Activated naive CD4-positive, alpha-beta T cell treated with anti-CD3 and anti-CD28 coated beads, Interleukin-2, amount 50 U/mL, for 72 hours (primary cell): ENCODE results near the gene IFIT5. TPM values are rescaled to one million over a fixed set of nuclear protein-coding genes. Genes with fewer than 3 reads are reported as not detected.
"Not testable (repeated sequence)": the region's sequence is repeated elsewhere in the genome, so short reads cannot be mapped to it uniquely, and the experiment has no call there.

Source experiments
- ATAC-seq, 2 donors: fragments of 150-1000 bp; cut with Tn5 transposase; 2 replicates each; pipeline ENCODE4 v1.10.0; 2021; ENCODE audit warnings: mild to moderate bottlenecking in 2 of 2, moderate library complexity in 2 of 2
- DNase-seq, 2 donors: peaks; one replicate each; pipeline ENCODE4 v3.0.0; 2021 to 2022; ENCODE audit warnings: low spot score in 2 of 2
- H3K27ac Mint-ChIP-seq, 2 donors: one replicate each; pipeline ENCODE4 v1.8.0; 2022; ENCODE audit warnings: mild to moderate bottlenecking in 2 of 2, mixed read lengths in 2 of 2
- H3K36me3 Mint-ChIP-seq, 2 donors: one replicate each; pipeline ENCODE4 v1.8.0; 2022; ENCODE audit warnings: mixed read lengths in 2 of 2
- H3K9me3 Mint-ChIP-seq, 2 donors: one replicate each; pipeline ENCODE4 v1.8.0; 2022; ENCODE audit warnings: mixed read lengths in 2 of 2
- total RNA-seq, 2 donors: library from RNA; stranded (reverse); gene quantifications; one replicate each; pipeline ENCODE4 v1.2.3, GENCODE V29; 2022

Gene IFIT5
- total RNA-seq, 2 donors from 2014 or later, result 3.1 to 10.9 TPM

GRCh38 chr10:89390476-89391225, 23.7 kb upstream of the IFIT5 start:
- Mint-ChIP-seq H3K36me3 (no peaks in the 10 kb centered on the region), H3K9me3 (no peaks in the 10 kb centered on the region), H3K27ac (no peak overlapping the region)
- no peak for ATAC-seq
- DNase-seq, result no peak

GRCh38 chr10:89391226-89391576, 23.2 kb upstream of the IFIT5 start:
- not testable (repeated sequence) for H3K27ac Mint-ChIP-seq, DNase-seq, H3K9me3 Mint-ChIP-seq, H3K36me3 Mint-ChIP-seq, ATAC-seq

- H3K36me3 Mint-ChIP-seq, result peaks cover 0 to 4% of the 10 kb centered on the region in 2 donors
- H3K9me3 Mint-ChIP-seq, result peaks cover 0 to 5% of the 10 kb centered on the region in 2 donors
- no peak within 1 kb of the TSS for H3K27ac Mint-ChIP-seq
- DNase-seq (no peak), ATAC-seq (peak; percentile 84 to 86)
Measured at GRCh38 chr10:89391907-89392756, 22.2 kb upstream of the IFIT5 start, which contains the start of gene IFIT1. IFIT1 (plus strand) TSS chr10:89392623; CDS start chr10:89392713, 90 bp downstream.

- peak; percentile 56 to 65 for ATAC-seq
- H3K27ac Mint-ChIP-seq, result no peak overlapping the region
- DNase-seq, result no peak
Measured at GRCh38 chr10:89392974-89393373, 21.4 kb upstream of the IFIT5 start.

GRCh38 chr10:89393898-89394297, 20.5 kb upstream of the IFIT5 start:
- ATAC-seq (no peak), DNase-seq (no peak)
- Mint-ChIP-seq H3K36me3 (peaks cover 0 to 15% of the 10 kb centered on the region in 2 donors), H3K9me3 (peaks cover 0 to 5% of the 10 kb centered on the region in 2 donors), H3K27ac (no peak overlapping the region)

More at GRCh38 chr10:89392974-89393373, 21.4 kb upstream of the IFIT5 start:
- H3K36me3 Mint-ChIP-seq, result peaks cover 0 to 13% of the 10 kb centered on the region in 2 donors
- peaks cover 0 to 5% of the 10 kb centered on the region in 2 donors for H3K9me3 Mint-ChIP-seq

- Mint-ChIP-seq H3K9me3 (peaks cover 0 to 5% of the 10 kb centered on the region in 2 donors), H3K36me3 (peaks cover 0 to 15% of the 10 kb centered on the region in 2 donors), H3K27ac (no peak overlapping the region)
- no peak for ATAC-seq
- DNase-seq, result no peak
Measured at GRCh38 chr10:89395141-89395540, 19.2 kb upstream of the IFIT5 start.

- H3K27ac Mint-ChIP-seq, result no peak overlapping the region
- peaks cover 12 to 20% of the 10 kb centered on the region in 2 donors for H3K36me3 Mint-ChIP-seq
- DNase-seq, result no peak
- peaks cover 0 to 5% of the 10 kb centered on the region in 2 donors for H3K9me3 Mint-ChIP-seq
- ATAC-seq, result no peak
Measured at GRCh38 chr10:89398003-89398749, 16.2 kb upstream of the IFIT5 start.

- peaks cover 12 to 21% of the 10 kb centered on the region in 2 donors for H3K36me3 Mint-ChIP-seq
Measured at GRCh38 chr10:89399956-89400355, 14.4 kb upstream of the IFIT5 start.

GRCh38 chr10:89403043-89403442, 11.3 kb upstream of the IFIT5 start:
- H3K27ac Mint-ChIP-seq, result no peak overlapping the region
- ATAC-seq (no peak), DNase-seq (no peak)
- no peaks in the 10 kb centered on the region for H3K9me3 Mint-ChIP-seq
- peaks cover 12 to 26% of the 10 kb centered on the region in 2 donors for H3K36me3 Mint-ChIP-seq

More at GRCh38 chr10:89399956-89400355, 14.4 kb upstream of the IFIT5 start:
- H3K27ac Mint-ChIP-seq, result no peak overlapping the region
- DNase-seq, result no peak
- H3K9me3 Mint-ChIP-seq, result peaks cover 0 to 5% of the 10 kb centered on the region in 2 donors
- no peak for ATAC-seq

- Mint-ChIP-seq H3K36me3 (peaks cover 12 to 24% of the 10 kb centered on the region in 2 donors), H3K9me3 (no peaks in the 10 kb centered on the region), H3K27ac (no peak overlapping the region)
- no peak for DNase-seq
- no peak for ATAC-seq
Measured at GRCh38 chr10:89404104-89405047, 10.0 kb upstream of the IFIT5 start.

- H3K9me3 Mint-ChIP-seq, DNase-seq, H3K27ac Mint-ChIP-seq, ATAC-seq: not testable (repeated sequence)
- H3K36me3 Mint-ChIP-seq, result peaks cover 12 to 24% of the 10 kb centered on the region in 2 donors
Measured at GRCh38 chr10:89406178-89406577, 8.2 kb upstream of the IFIT5 start.

GRCh38 chr10:89407792-89408191, 6.6 kb upstream of the IFIT5 start:
- ATAC-seq, H3K27ac Mint-ChIP-seq, H3K9me3 Mint-ChIP-seq, DNase-seq: not testable (repeated sequence)
- peaks cover 14 to 26% of the 10 kb centered on the region in 2 donors for H3K36me3 Mint-ChIP-seq

- not testable (repeated sequence) for H3K27ac Mint-ChIP-seq, H3K9me3 Mint-ChIP-seq
Measured at GRCh38 chr10:89409282-89409681, 5.1 kb upstream of the IFIT5 start.

GRCh38 chr10:89410551-89410950, 3.8 kb upstream of the IFIT5 start:
- not testable (repeated sequence) for H3K27ac Mint-ChIP-seq, ATAC-seq
- H3K36me3 Mint-ChIP-seq, result peaks cover 16 to 25% of the 10 kb centered on the region in 2 donors

More at GRCh38 chr10:89409282-89409681, 5.1 kb upstream of the IFIT5 start:
- DNase-seq, ATAC-seq: not testable (repeated sequence)
- peaks cover 10 to 26% of the 10 kb centered on the region in 2 donors for H3K36me3 Mint-ChIP-seq

GRCh38 chr10:89411135-89411534, 3.2 kb upstream of the IFIT5 start:
- not testable (repeated sequence) for DNase-seq, H3K27ac Mint-ChIP-seq, ATAC-seq, H3K9me3 Mint-ChIP-seq
- peaks cover 21 to 24% of the 10 kb centered on the region in 2 donors for H3K36me3 Mint-ChIP-seq

More at GRCh38 chr10:89410551-89410950, 3.8 kb upstream of the IFIT5 start:
- not testable (repeated sequence) for DNase-seq, H3K9me3 Mint-ChIP-seq
